Stimulated activated CD4-positive, alpha-beta T cell treated with anti-CD3 and anti-CD28 coated beads, Interleukin-15, amount 100 ng/mL, for 1 hour (primary cell): ENCODE results near the gene PCK2.

ENCODE experiments used
- DNase-seq, 2 donors: peaks; one replicate each; pipeline ENCODE4 v3.0.0-alpha.2; 2020; ENCODE audit warnings: low read depth in 1 of 2, low spot score in 1 of 2

The PCK2 gene

GRCh38 chr14:24060984-24061913 is 32.9 kb upstream of the PCK2 start:
- no peak for DNase-seq

GRCh38 chr14:24062216-24062980 is 31.7 kb upstream of the PCK2 start:
- DNase-seq: no peak

DNA sequence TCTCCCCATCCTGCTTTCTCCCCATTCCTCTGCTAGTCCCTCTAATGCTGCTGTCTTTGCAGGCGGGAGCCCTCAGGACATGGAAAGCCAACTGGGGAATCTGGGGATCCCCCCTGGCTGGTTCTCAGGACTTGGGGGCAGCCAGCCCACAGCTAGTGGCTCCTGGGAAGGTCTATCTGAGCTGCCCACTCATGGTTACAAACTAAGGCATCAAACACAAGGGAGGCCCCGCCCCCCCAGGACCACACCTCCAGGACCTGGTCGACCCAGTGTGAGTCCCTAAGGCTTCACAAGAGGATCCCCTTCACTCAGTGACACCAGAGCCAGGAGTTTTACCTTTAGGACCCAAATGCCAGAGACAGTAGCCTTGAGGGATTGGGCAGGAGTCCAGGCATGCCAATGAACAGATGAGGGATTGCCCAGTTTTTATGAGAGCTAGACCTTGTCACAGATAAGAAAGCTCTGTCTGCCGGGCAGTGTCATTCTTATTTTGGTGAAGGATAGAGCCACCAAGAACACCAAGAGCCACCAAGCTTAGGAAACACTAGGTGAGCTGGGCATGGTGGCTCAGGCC is 30.8 kb upstream of the PCK2 start:
- DNase-seq: no peak

- DNase-seq: no peak
Measured at GRCh38 chr14:24064091-24064795, 29.9 kb upstream of the PCK2 start.

GRCh38 chr14:24064856-24065255 is 29.3 kb upstream of the PCK2 start:
- DNase-seq: no peak

GRCh38 chr14:24065408-24065807 is 28.7 kb upstream of the PCK2 start:
- DNase-seq: no peak

- no peak for DNase-seq
Measured at GRCh38 chr14:24066496-24067132, 27.5 kb upstream of the PCK2 start.

DNA sequence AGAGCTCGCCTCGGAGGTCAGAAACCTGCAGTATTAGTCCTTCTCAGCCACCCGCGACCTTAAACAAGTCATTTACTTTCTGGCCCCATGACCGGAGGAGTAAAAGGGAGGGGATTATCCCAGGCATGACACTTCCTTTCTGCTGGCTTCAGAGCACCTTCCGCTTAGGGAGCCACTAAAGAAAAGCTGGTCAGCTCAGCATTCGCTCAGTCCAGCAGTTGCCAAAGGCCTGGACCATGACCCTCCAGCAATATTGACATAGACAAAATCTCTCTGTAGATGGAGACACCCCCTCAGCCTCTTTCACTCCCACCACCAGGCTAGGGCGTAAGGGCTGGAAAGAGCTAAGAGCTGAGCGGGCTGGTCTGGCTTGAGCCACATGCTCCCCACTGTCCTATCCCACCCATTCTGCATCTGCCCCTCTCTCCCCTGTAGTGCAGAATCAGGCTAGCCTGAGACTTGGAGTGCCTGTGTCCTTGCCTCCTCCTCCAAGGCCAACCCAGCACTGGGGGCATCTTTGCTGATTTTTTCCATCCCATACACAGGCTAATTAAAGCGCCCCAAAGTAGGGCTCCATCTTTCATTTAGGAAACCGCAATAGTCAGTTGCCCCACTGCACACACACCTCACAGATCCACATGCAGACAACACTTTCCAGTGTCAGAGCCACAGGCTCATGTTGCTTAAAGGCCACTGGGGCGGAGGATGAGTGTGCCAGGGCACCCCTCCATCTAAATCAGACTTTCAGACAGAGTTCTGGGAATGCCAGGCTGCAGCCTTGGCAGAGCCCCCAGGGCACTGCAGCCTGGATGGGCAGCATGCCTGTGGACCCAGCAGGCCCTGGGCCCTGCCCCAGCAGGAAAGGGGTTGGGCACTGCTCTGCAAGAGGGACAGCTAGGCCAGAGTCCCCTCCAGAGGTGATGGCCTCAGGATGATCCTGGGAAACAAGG is 26.7 kb upstream of the PCK2 start:
- no peak for DNase-seq

- DNase-seq: no peak
Measured at GRCh38 chr14:24068711-24069410, 25.2 kb upstream of the PCK2 start.

- DNase-seq: no peak
Measured at GRCh38 chr14:24069411-24069735, 24.7 kb upstream of the PCK2 start.

DNA sequence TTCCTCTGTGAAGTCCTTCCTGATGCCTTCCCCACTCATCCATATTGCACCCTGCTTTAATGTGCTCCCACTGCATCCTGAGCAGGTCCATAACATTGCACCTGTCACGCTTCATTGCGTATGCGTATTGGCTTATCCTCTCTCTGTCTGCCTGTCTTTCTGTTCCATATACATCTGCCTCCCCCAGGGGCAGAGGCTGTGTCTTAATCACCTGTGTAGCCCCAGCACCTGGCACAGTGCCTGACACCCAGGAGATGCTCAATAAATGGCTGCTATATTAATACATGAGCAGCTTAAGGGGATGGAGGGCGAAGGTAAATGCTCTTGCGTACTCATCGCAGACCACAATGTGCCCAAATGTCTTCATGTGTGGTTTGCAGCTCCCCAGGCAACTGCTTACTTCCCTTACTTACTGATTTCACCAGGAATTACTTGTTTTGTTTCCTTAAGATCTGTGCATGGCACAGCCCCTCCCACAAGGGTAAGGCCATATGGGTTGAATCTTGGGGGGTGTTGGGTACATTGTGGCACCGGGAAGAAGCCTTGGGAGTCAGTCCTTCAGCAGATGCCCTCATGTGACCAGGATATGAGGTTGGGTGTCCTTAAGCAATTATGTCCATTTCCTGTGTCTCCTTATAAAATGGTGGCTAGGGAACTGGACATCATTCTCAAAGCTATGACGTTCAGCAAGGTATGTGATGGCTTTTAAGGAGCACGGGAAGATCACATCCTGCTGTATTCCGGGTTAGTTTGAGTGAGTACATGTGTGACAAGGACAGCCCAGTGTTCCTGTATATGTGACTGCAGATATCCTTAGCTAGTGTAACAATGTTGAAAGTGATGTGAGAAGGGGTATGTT is 23.6 kb upstream of the PCK2 start:
- no peak for DNase-seq

GRCh38 chr14:24071144-24071697 is 22.9 kb upstream of the PCK2 start, which contains the start of gene CPNE6:
TSS of gene CPNE6 (plus strand) at chr14:24071562. CDS start at chr14:24072937, 1,375 bp downstream.
- DNase-seq: no peak

DNA sequence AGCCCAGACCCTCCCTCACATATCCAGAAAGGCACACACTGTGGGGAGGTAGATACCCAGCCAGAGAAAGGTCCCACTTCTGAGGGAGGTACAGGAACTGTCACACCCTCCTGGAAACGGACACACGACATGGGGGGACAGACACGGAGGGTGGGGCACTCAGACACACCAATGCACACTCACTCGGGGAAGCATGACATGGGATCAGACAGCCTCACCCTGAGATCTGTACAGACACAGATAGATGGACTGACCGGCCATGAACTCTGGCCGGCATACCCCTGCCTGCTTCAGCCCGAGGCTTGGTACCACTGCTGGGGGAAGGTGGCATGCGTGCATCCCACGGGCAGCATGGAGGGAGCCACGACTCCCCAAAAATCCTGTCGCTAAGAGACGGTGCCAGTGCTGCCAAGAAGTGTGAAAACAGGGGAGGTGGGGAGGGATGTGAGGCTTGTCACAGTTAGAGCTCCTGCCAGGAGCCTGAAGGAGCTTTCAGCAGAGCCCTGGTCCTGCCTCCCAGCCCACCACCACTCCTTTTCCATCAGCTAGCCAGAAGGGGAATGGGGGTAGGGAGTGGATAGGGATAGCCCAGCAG is 22.2 kb upstream of the PCK2 start:
- DNase-seq: no peak

DNA sequence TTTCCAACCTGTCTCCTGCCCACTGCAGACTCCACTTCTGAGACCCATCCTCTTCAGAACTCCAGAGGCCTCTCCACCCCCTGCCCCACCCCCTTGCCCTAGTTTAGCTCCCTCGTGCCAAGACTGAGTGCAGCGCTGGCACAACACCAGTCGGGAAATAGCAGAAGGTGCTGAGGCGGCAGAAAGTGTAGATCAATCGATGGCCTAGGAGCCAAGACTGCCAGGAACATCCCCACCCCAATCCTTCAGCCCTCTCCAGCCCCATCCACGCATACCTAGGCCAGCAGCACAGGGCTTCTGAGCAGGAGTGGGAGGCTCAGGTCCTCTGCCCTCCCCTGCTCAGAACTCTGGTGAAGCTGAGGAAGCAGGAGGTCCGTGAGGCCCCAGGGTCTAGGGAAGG is 21.7 kb upstream of the PCK2 start:
- no peak for DNase-seq

DNA sequence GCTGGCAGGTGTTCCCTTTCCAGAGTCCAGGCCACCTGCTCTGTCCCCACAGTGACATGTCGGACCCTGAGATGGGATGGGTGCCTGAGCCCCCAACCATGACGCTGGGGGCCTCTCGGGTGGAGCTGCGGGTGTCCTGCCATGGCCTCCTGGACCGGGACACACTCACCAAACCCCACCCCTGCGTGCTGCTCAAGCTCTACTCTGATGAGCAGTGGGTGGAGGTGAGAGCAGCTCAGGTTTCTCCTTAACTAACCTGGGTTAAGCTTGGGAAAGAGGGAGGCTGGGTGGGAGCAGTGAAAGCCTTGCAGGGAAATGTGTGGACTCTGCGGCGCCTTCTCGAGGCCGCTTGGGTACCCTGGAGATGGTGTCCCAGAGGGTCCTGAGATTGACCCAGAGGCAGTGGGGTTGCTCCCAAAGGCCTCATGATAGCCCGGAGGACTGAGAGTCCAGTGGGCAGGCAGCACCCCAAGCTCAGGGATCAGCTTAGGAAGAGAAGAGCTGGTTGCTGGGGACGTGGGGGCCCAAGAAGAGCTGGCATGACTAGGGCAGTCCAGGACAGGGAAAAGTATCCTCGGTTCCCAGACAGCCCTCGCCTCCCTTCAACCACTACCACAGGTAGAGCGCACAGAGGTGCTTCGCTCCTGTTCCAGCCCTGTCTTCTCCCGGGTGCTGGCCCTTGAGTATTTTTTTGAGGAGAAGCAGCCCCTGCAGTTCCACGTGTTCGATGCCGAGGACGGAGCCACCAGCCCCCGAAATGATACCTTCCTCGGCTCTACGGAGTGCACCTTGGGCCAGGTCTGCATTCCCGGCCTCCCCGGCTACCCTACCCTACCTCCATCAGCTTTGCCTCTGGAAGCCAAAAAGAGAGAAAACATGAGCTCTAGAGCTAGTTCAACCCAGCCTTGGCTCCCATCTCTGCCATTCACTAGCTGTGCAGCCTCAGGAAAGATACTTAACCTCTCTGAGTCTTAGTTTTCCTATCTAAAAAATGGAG is 20.9 kb upstream of the PCK2 start:
- DNase-seq: no peak
